Sigmoid colon (tissue), 4 donors: ENCODE results near the gene TTYH3.

ENCODE experiments used
- CTCF ChIP-seq, 4 experiments: fragments of 450-650 bp in 3 of 4; fragments of 200-600 bp in 1 of 4; IDR thresholded peaks; one replicate each; pipeline ENCODE4 v1.5.1; 2016 to 2019; ENCODE audit warnings: antibody characterized with exemption in 4 of 4, mild to moderate bottlenecking in 3 of 4, moderate library complexity in 2 of 4
- EP300 ChIP-seq, 4 donors: sonication (generic); formaldehyde crosslinking; IDR thresholded peaks; one replicate each; pipeline ENCODE4 v1.6.1; 2017; ENCODE audit warnings: antibody characterized with exemption in 4 of 4
- POLR2A ChIP-seq, 2 donors: fragments of 450-650 bp; IDR thresholded peaks; one replicate each; pipeline ENCODE4 v1.6.1; 2016; ENCODE audit warnings: antibody characterized with exemption in 2 of 2, mild to moderate bottlenecking in 2 of 2, moderate library complexity in 2 of 2

DNA sequence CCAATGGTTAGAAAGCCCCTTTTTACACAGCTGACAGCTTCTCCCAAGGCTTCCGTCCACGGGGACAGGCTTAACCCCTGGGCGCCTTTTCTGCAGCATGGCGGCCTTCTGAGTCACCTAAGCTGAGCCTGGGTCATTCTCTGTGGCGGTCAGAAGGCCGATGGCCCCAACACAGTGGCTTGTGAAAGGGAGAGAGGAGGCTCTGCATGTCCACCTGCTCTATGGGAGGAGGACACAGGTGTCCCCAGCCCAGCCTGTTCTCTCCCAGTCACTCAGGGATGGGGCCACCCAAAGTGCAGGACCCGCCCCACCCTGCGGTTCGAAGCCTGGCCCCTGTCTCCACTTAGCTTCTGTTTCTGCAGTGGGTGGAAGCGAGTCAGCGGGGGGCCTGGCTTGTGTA lies 20.4 kb upstream of the TTYH3 start:
- TF ChIP-seq CTCF (IDR thresholded peaks at IDR 0.05) (no peak), POLR2A (IDR thresholded peaks at IDR 0.05) (no peak), EP300 (IDR thresholded peaks at IDR 0.05) (no peak)
